ENCODE data around the gene SNAP91. TPM values are rescaled to one million over a fixed set of nuclear protein-coding genes. Genes with fewer than 3 reads are reported as not detected.

The SNAP91 gene
- total and polyA plus RNA-seq, 9 of the 15 experiments (the other 6 are each of a cell fraction or from before 2014, with no cell fraction given) = not detected

- no peak for FAIRE-seq
Measured at GRCh38 chr6:83633609-83634008, 75.3 kb downstream of the SNAP91 start.

More at GRCh38 chr6:83633609-83634008, 75.3 kb downstream of the SNAP91 start:
- no peaks in the 10 kb centered on the region for H4K20me1 ChIP-seq (replicated peaks; ENCODE audit: control insufficient read depth, insufficient read depth, low read length)
- H3K36me3 ChIP-seq (ENCODE audit: control insufficient read depth, insufficient read depth, low read length) = no peaks in the 10 kb centered on the region
- H2AFZ ChIP-seq (ENCODE audit: low read depth, low read length) = no peak overlapping the region
- no peaks in the 10 kb centered on the region for H3K27me3 ChIP-seq (ENCODE audit: control insufficient read depth in 2 of 2, insufficient read depth in 2 of 2, low read length in 2 of 2)
- H3K9me3 ChIP-seq (replicated peaks; ENCODE audit: control insufficient read depth, insufficient read depth, low read depth, low read length) = no peaks in the 10 kb centered on the region
- in situ Hi-C loops (cut with MboI) (no loop called here), intact Hi-C loops (cut with micrococcal nuclease) (no loop called here)
- H3K9me1 ChIP-seq (ENCODE audit: control insufficient read depth, insufficient read depth, low read length) = no peaks in the 10 kb centered on the region
- BruUV-seq (replicated peaks) = no TSS peak
- H3K4me3 ChIP-seq = no peak overlapping the region
- DNase-seq (ENCODE audit: extremely low read depth in 1 of 4, low spot score in 3 of 4) (no peak), ATAC-seq (no peak)
- no peaks in the 10 kb centered on the region for H3K4me1 ChIP-seq (replicated peaks in 1 of 2; ENCODE audit: control insufficient read depth in 2 of 2, insufficient read depth in 2 of 2, low read length in 2 of 2)
- TF ChIP-seq PCBP1 (IDR thresholded peaks at IDR 0.05; ENCODE audit: low read depth, low read length, poor library complexity, severe bottlenecking) (no peak), NFRKB (IDR thresholded peaks at IDR 0.05; ENCODE audit: low read depth) (no peak), ZNF740 (CRISPR knock-in tag; IDR thresholded peaks at IDR 0.05) (no peak), ZNF740 (tag; IDR thresholded peaks at IDR 0.05) (no peak), GTF2E2 (tag; IDR thresholded peaks at IDR 0.05) (no peak), NR2C2 (CRISPR knock-in tag; IDR thresholded peaks at IDR 0.05) (no peak), NR2C2 (tag; IDR thresholded peaks at IDR 0.05) (no peak), RFX7 (CRISPR knock-in tag; IDR thresholded peaks at IDR 0.05) (no peak), SIN3A (IDR thresholded peaks at IDR 0.05; ENCODE audit: borderline replicate concordance in 2 of 2, control insufficient read depth in 1 of 2, low read depth in 2 of 2, low read length in 2 of 2) (no peak), ZNF146 (CRISPR knock-in tag; IDR thresholded peaks at IDR 0.05; ENCODE audit: unreplicated experiment) (no peak), HDAC1 (IDR thresholded peaks at IDR 0.05) (no peak), SAFB2 (IDR thresholded peaks at IDR 0.05; ENCODE audit: borderline replicate concordance, low read depth, low read length, severe bottlenecking) (no peak), MEF2A (IDR thresholded peaks at IDR 0.05; ENCODE audit: control insufficient read depth, low read depth, low read length) (no peak), MBD2 (IDR thresholded peaks at IDR 0.05; ENCODE audit: borderline replicate concordance, low read depth) (no peak), TEAD4 (IDR thresholded peaks at IDR 0.05; ENCODE audit: low read length) (no peak), TEAD4 (CRISPR knock-in tag; IDR thresholded peaks at IDR 0.05; ENCODE audit: borderline replicate concordance) (no peak), PURB (CRISPR knock-in tag; IDR thresholded peaks at IDR 0.05; ENCODE audit: low read depth) (no peak), ZNF696 (CRISPR knock-in tag; conservative IDR thresholded peaks at IDR 0.05) (no peak), CEBPZ (IDR thresholded peaks at IDR 0.05; ENCODE audit: borderline replicate concordance, low read depth, low read length) (no peak), BHLHE40 (IDR thresholded peaks at IDR 0.05; ENCODE audit: low read length) (no peak), KLF1 (tag; IDR thresholded peaks at IDR 0.05) (no peak)
- H3K27ac ChIP-seq (ENCODE audit: extremely low read depth, low read depth, low read length) = no peak overlapping the region
- no peaks in the 10 kb centered on the region for H3K79me2 ChIP-seq (ENCODE audit: control insufficient read depth, insufficient read depth, low read length)
- WGBS (ENCODE audit: insufficient coverage, low coverage, missing lambda C conversion rate) = 17% methylated on average over 3 of the region's 5 CpGs
- CTCF ChIA-PET (ENCODE audit: low intra/inter-chr PET ratio) = no interaction called here
- no peak overlapping the region for H3K9ac ChIP-seq (ENCODE audit: insufficient read depth in 1 of 2, low read depth in 2 of 2, low read length in 2 of 2)
- H3K4me2 ChIP-seq (ENCODE audit: insufficient read depth, low read length) = no peak overlapping the region
- POLR2A ChIA-PET = no interaction called here

Data from K562 (cell line).